Stimulated activated CD8-positive, alpha-beta memory T cell treated with anti-CD3 and anti-CD28 coated beads, Interleukin-15, amount 100 ng/mL, for 48 hours (primary cell): ENCODE results near the gene UBXN6.

Experiments
- DNase-seq, 2 donors: peaks; one replicate each; pipeline ENCODE4 v3.0.0-alpha.2; 2020; ENCODE audit warnings: low read depth in 2 of 2

Gene UBXN6, protein sequence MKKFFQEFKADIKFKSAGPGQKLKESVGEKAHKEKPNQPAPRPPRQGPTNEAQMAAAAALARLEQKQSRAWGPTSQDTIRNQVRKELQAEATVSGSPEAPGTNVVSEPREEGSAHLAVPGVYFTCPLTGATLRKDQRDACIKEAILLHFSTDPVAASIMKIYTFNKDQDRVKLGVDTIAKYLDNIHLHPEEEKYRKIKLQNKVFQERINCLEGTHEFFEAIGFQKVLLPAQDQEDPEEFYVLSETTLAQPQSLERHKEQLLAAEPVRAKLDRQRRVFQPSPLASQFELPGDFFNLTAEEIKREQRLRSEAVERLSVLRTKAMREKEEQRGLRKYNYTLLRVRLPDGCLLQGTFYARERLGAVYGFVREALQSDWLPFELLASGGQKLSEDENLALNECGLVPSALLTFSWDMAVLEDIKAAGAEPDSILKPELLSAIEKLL

DNA sequence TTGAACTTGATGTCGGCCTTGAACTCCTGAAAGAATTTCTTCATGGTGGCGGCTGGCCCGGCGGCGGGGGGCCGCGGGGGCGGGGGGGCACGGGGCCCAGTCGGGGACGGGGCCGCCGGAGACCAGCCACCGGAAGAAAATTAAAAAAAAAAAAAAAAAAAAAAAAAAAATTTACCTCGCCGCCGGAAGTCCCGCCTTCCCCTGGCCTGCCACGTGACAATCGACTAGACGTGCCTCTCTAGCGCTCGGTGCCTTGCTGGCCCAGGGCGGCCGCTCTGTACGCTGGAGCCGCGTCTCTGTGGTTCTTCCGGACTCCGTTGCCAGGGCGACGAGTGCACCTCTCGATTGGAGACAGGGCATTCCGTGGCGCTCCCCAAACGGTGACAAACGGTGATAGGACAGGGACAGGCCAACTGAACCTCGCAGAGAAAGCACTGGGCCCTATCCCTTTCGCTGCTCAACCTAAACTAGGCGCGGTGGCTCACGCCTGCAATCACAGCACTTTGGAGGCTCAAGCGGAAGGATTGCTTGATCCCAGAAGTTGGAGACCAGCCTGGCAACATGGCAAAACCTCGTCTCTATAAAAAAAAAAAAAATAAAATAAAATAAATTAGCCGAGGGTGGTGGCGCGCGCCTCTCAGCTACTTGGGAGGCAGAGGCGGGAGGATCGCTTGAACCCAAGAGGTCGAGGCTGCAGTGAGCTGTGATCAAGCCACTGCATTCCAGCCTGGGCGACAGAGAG lies at the start of gene UBXN6:
TSS of gene UBXN6 (minus strand) at position 141 of the 742 bp plus-strand sequence. CDS start at position 44, 97 bp downstream.
- DNase-seq: peak; percentile 97 to 98

DNA sequence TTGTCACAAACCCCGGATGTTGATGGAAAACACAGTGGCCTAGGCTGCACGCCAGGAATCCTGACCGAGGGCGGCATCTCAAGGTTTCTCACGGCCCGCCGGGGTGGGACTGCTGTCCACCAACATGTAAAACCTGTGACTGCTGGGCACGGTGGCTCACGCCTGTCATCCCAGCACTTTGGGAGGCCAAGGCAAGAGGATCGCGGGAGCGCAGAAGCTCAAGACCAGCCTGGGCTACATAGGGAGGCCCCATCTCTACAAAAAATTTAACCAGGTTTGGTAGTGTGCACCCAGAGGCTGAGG lies 49.5 kb upstream of the UBXN6 start:
- no peak for DNase-seq

DNA sequence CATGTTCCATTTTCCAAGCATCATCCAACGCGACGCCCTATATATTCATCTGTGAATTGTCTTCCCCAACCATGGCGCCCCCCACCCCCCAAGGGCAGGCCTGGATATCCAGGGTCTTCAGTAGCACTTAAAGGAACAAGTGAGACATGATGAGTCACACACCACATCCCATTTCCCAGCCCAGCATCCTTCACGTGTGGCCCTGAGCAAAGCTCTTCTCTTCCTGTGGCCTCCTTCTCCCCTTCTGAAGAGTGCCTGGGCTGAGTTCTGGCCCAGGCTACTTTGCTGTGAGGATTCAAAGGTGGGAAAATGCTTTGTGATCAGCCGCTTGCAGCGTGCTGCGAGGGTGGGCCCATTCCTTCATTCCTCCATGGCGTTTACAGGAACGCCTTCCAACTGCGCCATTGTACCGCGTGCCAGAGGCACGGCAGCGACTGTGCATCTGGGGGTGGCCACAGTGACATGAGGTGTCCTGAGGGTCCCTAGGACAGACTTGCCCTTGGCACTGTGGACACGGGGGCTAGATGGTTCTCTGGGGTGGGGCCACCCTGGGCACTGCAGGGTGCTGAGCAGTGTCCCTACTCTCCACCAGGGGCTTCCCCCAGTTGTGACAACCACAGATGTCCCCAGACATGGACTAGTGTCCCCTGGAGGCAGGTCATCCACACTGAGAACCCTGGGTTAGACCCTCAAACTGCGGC lies 49.0 kb upstream of the UBXN6 start:
- peak in 1 of 2 donors; percentile 6 for DNase-seq

DNA sequence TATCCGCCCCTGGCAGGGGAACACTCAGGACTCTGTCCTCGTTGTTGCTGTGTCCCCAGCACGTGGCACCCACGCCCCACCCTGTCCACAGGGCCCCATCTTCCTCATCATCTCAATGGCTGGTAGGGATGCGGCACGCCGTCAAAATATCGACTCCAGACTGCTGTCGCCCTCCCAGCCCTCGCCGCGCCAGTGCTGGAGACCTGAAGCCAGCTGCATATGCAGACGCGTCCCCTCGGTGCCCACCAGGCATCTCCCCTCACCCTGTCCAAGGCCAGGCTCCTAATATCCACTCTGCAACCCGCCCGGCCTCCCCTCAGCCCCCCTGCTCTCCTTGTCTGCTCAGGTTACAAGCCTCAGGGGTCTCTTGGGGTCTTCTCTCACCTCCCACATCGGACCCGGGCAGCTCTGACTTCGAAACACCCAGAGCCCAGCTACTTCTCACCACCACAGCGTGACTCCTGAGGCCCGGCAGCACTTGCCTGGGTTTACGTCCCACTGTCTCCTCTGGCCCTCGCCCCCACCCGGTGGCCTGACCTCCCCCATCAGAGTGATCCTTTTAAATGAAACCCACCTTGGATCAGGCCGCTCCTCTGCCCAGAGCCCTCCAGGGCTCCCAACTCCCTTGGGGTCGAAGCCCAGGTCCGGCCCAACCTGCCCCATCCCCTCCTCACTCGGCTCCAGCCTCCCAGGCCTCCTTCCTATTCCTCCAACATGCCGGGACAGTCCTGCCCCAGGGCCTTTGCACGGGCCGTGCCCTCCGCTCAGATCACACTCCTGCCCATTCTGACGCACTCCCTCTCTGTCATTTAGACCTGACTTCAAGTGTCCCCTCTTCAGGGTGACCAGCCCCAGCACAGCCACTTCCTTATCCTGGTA lies 48.2 kb upstream of the UBXN6 start:
- DNase-seq: no peak

DNA sequence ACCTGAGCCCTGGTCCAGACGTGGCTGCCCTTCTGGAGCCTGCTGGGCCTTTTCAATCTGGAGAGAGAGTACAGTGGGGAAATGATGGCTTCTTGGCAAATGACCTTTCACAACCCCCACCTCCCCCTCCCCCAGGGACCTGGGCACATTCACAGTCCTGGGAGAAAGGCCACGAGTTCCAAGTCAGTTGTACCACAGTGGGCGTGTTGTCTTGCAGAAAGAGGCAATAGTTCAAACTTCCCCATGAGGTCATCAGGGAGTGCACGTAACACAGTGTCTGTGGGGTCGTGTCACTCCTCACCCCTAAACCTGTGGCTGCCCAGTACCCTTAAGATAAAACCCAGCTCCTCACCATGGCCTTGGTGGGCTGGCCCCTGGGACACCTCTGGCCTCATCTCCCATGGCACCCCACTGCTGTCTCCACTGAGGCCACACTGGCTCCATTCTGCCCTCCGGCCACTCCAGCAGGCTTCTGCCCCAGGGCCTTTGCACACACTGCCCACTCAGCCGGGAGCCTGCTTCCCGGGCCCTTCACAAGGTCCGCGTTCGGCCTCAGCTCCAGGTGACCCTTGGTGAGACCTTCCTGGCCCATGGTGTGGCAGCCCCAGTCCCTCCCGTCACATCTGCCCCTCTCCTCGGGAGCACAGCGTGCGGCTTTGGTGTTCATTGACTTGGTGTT lies 47.4 kb upstream of the UBXN6 start:
- no peak for DNase-seq

DNA sequence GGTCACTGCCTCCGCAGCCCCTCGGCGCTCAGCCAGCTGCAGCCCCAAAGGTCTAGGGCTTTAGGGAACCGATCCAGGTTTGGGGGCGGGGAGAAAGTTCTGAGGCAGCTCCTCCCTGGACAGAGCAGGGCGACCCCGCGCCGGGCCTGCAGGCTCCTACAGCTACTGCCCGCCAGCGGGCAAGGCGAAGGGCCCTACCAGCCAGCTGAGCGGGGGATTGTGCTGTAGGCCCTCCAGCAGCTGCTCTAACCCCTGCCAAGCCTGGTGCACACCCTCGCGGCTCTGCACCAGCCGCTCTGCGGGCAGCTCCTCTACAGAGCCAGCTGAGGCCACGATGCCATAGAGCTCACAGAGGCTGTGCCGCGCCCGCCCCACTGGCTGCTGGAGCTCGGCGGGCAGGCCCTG lies 46.7 kb upstream of the UBXN6 start:
- no peak for DNase-seq

DNA sequence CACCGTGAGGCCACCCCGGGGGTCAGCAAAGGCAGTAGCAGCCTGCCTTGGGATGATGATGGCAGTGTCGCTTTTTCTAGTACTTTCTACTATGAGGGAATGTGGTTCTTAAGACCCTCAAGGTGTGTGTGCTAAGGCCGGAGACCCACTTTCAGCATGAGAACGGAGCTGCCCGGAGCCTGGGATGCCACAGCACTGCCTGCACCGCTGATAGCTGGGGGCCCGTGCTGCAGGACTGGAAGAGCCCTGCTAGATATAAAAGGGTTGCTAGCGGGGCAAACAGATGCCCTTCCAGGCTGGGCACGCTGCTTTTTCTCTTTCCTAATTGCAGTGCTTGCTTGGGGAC lies 46.2 kb upstream of the UBXN6 start:
- DNase-seq: no peak

DNA sequence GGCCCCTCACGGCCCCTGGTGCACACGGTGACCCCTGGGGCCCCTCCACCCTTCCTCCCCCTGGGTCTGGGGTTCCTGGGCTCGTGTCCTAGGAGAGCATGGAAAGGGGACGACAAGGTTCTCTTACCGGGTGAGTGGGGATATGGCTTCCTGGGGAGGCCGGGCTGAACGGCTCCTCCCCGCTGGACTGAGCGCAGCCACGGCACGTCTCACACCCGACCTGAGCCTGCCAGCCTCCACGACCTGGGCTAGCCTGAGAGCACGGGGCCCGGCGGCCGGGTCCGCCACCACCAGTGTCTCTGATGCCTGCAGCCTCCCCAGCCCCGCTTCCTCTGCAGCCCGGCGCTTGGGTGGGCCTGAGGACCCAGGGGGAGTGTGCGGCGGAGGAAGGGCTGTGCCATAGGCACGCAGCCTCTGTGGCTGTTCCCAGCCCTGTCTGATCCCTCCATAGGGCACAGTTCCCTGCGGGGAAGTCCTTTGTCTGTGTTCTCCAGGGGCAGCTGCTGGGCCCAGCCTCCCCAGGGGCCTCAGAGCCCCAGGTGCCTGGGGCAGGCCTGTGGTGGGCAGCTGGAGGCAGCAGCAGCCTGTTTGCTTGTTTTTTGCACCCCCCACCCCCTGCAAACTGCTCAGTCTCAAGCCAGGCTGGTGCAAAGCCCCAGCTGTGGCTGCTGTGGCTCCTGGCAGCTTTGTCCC lies 45.7 kb upstream of the UBXN6 start:
- no peak for DNase-seq

DNA sequence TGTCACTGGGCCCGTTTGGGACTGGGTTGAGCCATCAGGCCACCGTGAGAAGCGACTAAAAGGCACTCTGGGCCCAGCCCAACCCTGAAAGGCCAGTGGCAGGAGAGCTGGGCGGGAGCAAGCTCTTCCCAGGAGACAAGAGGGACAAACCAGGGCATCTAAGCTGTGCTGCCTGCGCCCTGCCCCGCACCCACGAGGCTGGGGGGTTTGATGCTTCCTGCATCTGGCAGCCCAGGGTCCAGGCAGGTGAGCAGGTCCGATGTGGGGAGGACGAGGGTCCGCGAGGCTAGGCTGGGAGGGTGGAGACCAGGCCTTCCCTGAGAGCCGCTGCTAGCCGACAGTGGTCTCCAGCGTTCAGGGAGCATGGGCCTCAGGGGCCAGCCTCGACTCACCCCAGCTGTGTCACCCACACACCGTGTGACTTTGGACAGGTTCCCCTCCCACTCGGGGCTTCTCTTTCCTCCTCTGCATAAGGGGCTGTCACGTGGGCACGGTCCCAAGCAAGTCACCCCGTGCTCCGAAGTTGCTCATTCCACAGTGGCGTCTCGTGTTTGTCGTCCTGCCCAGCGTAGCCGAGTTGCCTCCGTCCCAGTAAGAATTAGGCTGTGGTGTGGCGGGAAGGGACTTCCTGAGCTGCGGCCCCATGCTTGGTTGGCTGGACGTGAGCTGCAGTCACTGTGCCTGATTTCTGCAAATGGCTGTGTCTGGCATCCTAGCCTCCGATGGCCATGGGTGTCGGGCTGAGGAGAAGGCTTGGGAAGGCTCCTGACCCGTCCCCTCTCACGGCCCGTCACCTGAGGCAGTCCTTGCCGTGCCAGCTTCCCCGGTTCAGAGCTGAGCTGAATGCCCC lies 44.9 kb upstream of the UBXN6 start:
- no peak for DNase-seq

DNA sequence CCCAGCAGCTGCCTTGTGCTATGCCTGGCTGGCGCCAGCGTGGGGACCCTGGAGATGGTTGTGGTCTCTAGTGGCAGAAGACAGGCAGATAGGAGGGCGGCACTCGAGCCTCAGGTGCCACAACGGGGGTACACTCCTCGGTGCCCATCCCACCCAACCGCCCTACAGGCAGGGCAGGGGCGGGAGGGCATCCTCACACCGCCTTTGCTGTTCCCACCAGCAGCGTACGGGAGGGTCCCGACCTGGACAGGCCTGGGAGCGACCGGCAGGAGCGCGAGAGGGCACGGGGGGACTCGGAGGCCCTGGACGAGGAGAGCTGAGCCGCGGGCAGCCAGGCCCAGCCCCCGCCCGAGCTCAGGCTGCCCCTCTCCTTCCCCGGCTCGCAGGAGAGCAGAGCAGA lies 44.1 kb upstream of the UBXN6 start:
- DNase-seq: no peak

DNA sequence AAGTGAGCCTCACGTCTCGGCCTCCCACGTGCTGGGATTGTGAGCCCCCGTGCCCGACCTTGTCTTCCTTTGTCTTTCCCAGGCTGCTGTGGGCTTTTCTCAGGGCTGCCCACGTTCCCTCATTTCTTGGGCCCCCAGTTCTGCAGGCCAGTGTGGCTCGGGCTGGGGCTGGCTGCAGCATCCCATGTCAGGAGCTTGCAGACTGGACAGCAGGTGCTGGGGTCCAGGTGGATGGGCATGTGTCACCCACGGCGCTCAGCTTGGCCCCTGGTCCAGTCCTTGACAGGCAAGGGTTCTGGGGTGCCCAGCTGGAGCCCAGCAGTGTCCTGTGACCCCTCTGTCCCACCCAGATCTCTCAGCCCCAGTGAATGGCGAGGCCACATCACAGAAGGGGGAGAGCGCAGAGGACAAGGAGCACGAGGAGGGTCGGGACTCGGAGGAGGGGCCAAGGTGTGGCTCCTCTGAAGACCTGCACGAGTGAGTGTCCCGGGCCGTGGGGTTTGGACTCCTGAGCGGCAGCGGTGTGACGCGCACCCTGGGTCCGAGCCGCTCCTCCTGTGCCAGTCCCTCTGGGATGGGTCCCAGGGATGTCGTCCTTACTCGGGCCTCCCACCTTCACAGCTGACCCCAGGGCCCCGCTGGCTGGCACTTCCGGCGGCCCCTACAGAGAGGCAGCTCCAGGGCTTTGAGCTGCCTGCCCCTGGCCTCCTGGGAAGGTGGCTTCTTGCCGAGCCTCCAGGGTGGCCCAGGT lies 43.4 kb upstream of the UBXN6 start:
- DNase-seq: no peak

DNA sequence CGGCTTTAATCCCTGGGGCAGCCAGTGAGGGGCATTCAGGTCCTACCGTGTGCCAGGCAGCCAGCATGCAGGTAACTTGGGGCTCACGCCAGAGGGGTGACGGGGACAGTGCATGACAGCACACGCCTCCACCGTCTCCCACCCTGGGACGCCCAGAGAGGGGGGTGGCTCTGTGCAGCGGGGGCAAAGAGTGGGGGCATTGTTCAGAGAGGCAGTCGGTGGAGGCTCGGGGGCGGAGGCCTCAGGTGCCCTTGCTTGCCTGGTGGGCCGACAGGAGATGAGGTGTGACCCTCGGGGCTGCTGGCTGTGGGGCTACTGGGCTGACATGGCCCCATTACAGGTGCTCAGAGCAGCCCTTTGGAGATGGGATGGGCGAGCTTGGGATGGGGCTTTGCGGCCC lies 42.3 kb upstream of the UBXN6 start:
- no peak for DNase-seq

DNA sequence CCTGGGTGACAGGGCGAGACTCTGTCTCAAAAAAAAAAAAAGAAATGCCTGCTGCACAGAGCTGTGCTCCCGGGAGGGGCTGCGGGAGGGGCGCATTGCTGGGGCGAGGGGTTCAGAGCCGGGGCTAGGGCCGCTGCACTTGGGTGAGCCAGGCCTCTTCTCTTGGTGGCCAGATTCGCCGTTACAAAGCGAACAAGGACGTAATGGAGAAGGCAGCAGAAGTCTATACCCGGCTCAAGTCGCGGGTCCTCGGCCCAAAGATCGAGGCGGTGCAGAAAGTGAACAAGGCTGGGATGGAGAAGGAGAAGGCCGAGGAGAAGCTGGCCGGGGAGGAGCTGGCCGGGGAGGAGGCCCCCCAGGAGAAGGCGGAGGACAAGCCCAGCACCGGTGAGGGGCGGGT lies 41.7 kb upstream of the UBXN6 start:
- no peak for DNase-seq

DNA sequence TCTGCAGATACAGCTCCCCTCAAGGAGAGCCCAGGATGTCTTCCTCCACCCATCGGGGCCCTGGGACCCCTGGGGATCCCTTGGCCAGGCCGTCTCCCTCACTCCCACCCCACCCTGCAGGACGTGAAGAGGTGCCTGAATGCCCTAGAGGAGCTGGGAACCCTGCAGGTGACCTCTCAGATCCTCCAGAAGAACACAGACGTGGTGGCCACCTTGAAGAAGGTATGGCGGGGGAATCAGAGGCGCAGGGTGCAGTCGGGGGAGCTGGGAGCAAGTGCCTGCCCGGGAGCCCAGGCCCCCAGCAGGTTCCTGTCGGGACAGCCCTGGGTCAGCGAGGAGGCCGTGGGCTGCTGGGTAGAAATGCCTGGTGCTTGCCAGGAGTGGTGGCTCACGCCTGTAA lies 41.1 kb upstream of the UBXN6 start:
- no peak for DNase-seq

DNA sequence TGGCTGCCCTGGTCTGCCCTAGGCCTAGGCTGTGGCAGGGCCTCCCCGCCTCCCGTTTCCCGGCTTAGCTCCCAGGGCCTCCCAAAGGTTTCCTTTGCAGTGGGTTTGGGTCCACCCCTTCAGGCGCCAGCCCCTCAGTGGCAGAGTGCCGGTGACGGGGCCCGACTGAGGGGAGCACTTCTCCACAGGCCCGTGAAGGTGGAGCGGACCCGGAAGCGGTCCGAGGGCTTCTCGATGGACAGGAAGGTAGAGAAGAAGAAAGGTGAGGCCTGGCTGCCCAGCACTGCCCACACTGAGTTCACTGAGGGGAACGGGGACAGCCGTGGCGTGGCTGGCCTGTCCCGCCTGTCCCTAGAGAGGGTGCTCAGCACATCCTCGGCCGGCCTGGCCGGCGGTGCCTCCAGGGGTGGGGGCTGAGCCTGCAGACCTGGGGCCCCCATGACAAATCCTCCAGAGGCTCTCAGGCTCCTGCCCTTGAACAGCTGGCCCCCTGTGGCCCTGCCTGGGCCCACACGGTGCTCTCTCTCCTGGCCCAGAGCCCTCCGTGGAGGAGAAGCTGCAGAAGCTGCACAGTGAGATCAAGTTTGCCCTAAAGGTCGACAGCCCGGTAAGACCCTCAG lies 40.3 kb upstream of the UBXN6 start:
- no peak for DNase-seq

DNA sequence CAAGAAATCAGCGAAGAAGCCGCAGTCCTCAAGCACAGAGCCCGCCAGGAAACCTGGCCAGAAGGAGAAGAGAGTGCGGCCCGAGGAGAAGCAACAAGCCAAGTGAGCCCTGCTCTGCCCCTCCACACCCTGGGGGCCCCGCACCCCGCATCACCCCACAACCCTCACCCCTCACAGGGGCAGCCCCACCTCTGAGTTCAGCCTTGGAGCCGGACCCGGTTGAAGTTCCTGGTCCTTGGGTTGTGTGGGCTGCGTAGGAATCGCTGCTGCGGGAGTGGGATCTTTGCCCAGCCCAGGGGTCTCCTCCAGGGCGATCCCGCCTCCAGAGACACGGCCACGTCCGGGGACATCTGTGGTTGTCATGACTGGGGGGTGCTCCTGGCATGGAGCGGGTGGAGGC lies 38.7 kb upstream of the UBXN6 start:
- no peak for DNase-seq

DNA sequence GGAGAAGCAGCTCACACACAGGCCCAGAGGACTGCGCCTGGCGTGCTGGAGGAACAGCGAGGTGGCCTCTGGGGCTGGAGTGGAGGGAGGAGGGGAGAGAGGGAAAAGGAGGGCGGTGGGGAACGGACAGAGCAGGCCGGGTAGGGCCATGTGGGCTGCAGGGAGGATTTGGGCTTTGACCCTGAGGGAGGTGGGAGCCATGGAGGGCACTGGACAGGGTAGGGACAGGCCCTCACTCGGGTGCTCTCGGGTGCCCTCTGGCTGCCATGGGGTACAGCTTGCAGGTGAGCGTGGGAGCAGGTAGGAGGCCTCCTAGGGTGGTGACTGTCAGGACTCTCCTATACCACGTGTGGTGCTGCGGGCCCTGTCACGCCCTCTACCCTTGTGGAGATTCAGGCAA lies 37.9 kb upstream of the UBXN6 start:
- no peak for DNase-seq

DNA sequence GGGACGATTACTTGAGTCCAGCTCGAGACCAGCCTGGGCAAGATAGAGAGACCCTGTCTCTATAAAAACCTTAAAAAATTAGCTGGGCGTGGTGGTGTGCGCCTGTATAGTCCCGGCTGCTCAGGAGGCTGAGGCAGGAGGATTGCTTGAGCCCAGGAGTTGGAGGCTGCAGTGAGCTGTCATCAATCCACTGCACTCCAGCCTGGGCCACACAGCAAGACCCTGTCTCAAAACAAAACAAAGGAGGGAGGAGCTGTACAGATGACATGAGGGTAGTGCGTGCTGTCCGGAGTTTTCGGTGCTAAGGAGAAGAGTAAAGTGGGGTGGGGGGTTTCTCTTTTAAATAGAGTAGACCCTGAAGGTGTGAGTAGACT lies 37.1 kb upstream of the UBXN6 start:
- DNase-seq: no peak
